Measurements from ENCODE around the gene CCNI.

GRCh38 chr4:77074981-77075855 is 571 bp downstream of the CCNI start:
- no peak for TF ChIP-seq CTCF (IDR thresholded peaks at IDR 0.05; ENCODE audit: insufficient read depth, low read length)
- no peak for TF ChIP-seq POLR2AphosphoS5 (IDR thresholded peaks at IDR 0.05; ENCODE audit: low read depth)
